Effector CD8-positive, alpha-beta T cell (primary cell): ENCODE data around the gene RBFOX2.
"Not testable (repeated sequence)": the region's sequence is repeated elsewhere in the genome, so short reads cannot be mapped to it uniquely, and the experiment has no call there.

Experiments
- DNase-seq: peaks from one replicate; lab custom pipeline; 2025; lab: John Stamatoyannopoulos, UW

Gene RBFOX2

GRCh38 chr22:35703861-35704584, 324.6 kb downstream of the RBFOX2 start:
- DNase-seq = no peak

DNA sequence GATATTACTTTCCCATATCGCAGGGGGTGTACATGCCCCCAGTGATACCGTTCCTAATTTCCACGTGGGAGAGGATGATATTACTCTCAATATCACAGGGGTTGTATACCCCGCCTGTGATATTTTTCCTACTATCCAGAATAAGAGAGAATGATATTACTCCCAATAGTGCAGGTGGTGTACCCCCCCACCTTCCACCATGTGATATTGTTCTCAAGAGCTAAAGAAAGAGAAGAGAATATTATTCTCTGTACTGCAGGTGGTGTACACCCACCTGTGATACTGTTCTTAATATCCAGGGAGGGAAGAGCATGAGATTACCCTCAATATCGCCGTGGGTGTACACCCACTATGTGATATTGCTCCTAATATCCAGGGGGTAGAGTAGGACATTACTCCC, 328.8 kb downstream of the RBFOX2 start:
- not testable (repeated sequence) for DNase-seq

DNA sequence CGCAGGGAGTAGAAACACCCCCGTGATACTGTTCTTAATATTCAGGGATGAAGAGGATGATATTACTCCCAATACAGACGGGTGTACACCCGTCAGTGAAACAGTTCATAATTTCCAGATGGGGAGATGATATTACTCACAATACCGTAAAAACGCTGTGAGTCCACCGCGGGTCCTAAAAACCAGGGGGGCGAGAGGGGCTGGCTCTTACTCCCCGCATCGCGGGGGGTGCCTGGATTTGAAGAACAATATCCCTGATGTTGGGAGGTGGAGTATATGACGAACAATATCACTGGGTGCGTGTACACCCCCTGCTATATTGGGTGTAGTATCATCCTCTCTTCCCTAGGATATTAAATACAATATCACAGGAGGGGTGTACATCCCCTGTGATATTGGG, 331.5 kb downstream of the RBFOX2 start:
- no peak for DNase-seq

GRCh38 chr22:35695202-35695601, 333.4 kb downstream of the RBFOX2 start:
- no peak for DNase-seq

- DNase-seq = no peak
Observed at GRCh38 chr22:35690001-35690400, 338.6 kb downstream of the RBFOX2 start.

GRCh38 chr22:35688913-35689675, 339.5 kb downstream of the RBFOX2 start:
- no peak for DNase-seq
